HepG2 (cell line): Measurements from ENCODE around the gene DPH3. TPM values are rescaled to one million over a fixed set of nuclear protein-coding genes. Genes with fewer than 3 reads are reported as not detected.

ENCODE experiments used
- ELF4 ChIP-seq: sonication (generic); formaldehyde crosslinking; IDR thresholded peaks from 2 replicates; pipeline ENCODE4 v1.5.0; 2020; ENCODE audit warnings: missing genetic modification reagents, mild to moderate bottlenecking, moderate library complexity, borderline replicate concordance
- ERF ChIP-seq: IDR thresholded peaks from 2 replicates; pipeline ENCODE4 v1.6.1; 2018; ENCODE audit warnings: missing biosample characterization, missing genetic modification reagents
- FOSL1 ChIP-seq: sonication (generic); formaldehyde crosslinking; IDR thresholded peaks from 2 replicates; pipeline ENCODE4 v1.9.0; 2021; ENCODE audit warnings: missing genetic modification reagents, borderline replicate concordance
- JUNB ChIP-seq: sonication (generic); formaldehyde crosslinking; IDR thresholded peaks from 2 replicates; pipeline ENCODE4 v1.8.0; 2022; ENCODE audit warnings: missing genetic modification reagents, mild to moderate bottlenecking, borderline replicate concordance
- KLF15 ChIP-seq: sonication (generic); formaldehyde crosslinking; IDR thresholded peaks from 2 replicates; pipeline ENCODE4 v1.8.1; 2023; ENCODE audit warnings: borderline replicate concordance, mild to moderate bottlenecking, inconsistent platforms, missing genetic modification reagents, mixed read lengths
- NCOR1 ChIP-seq: fragments of 200-600 bp; sonication (generic); IDR thresholded peaks from 2 replicates; pipeline ENCODE4 v1.7.0; 2017; ENCODE audit warnings: antibody characterized with exemption, low read length, borderline replicate concordance
- NFIC ChIP-seq: IDR thresholded peaks from 2 replicates; pipeline ENCODE4 v1.6.1; 2012; ENCODE audit warnings: mild to moderate bottlenecking, low read length, inconsistent platforms
- PHF5A ChIP-seq: IDR thresholded peaks from one replicate; pipeline ENCODE4 v1.6.1; 2018; ENCODE audit warnings: low read depth, missing genetic modification reagents; ENCODE audit not compliant: unreplicated experiment
- PRPF4 ChIP-seq: fragments of 200-400 bp; formaldehyde crosslinking; IDR thresholded peaks from 2 replicates; pipeline ENCODE4 v1.6.1; 2016; ENCODE audit warnings: low read length, low read depth; ENCODE audit not compliant: poor library complexity, severe bottlenecking
- SP4 ChIP-seq: sonication (generic); formaldehyde crosslinking; IDR thresholded peaks from 2 replicates; pipeline ENCODE4 v1.8.1; 2023; ENCODE audit warnings: mild to moderate bottlenecking, missing genetic modification reagents
- TEAD3 ChIP-seq: optimal IDR thresholded peaks from 2 replicates; pipeline ENCODE3; 2016; ENCODE audit warnings: borderline replicate concordance
- ZFYVE20 ChIP-seq: sonication (generic); formaldehyde crosslinking; IDR thresholded peaks from 2 replicates; pipeline ENCODE4 v1.8.0; 2023; ENCODE audit warnings: low read depth, mild to moderate bottlenecking, moderate library complexity, missing genetic modification reagents, borderline replicate concordance
- ZNF329 ChIP-seq: sonication (generic); formaldehyde crosslinking; IDR thresholded peaks from 2 replicates; pipeline ENCODE4 v1.9.0; 2021; ENCODE audit warnings: low read depth, mild to moderate bottlenecking, missing genetic modification reagents
- ZNF615 ChIP-seq: sonication (generic); formaldehyde crosslinking; IDR thresholded peaks from 2 replicates; pipeline ENCODE4 v1.5.0; 2020; ENCODE audit warnings: mild to moderate bottlenecking, missing genetic modification reagents, borderline replicate concordance
- ZNF660 ChIP-seq: sonication (generic); formaldehyde crosslinking; IDR thresholded peaks from 2 replicates; pipeline ENCODE4 v1.5.1; 2020; ENCODE audit warnings: mild to moderate bottlenecking, low read depth, missing genetic modification reagents, borderline replicate concordance
- polyA plus RNA-seq, 8 experiments: library from polyadenylated mRNA; depleted of rRNA in 3 of 8; stranded (reverse) in 7 of 8; unstranded in 1 of 8; fragments of >200 nt; fragmentation: Illumina TruSeq in 4 of 8; extraction: Trizol in 4 of 8; gene quantifications; 2 replicates each; pipeline versions ENCODE4 v1.2.1 to v1.2.3, GENCODE V29; 2011 to 2016; ENCODE audit warnings: low read depth in 4 of 8, missing spikeins in 1 of 8, mixed read lengths in 1 of 8; ENCODE audit not compliant: insufficient read depth in 1 of 8
- total RNA-seq, 5 experiments: library from RNA; depleted of rRNA; stranded (reverse); fragments of >200 nt; fragmentation: Illumina TruSeq; extraction: Trizol; gene quantifications; 2 replicates each; pipeline ENCODE4 v1.2.3, GENCODE V29; 2016; ENCODE audit warnings: low read depth in 1 of 5
- TF ChIP-seq, protein P1 (sequence below): sonication (generic); formaldehyde crosslinking; IDR thresholded peaks from 2 replicates; pipeline ENCODE4 v1.8.1; 2023; ENCODE audit warnings: mild to moderate bottlenecking, missing genetic modification reagents
- TF ChIP-seq, protein P2 (sequence below): sonication (generic); formaldehyde crosslinking; IDR thresholded peaks from 2 replicates; pipeline ENCODE4 v1.4.0; 2020; ENCODE audit warnings: mild to moderate bottlenecking, missing genetic modification reagents
- TF ChIP-seq, protein P3 (sequence below): sonication (generic); formaldehyde crosslinking; IDR thresholded peaks from 2 replicates; pipeline ENCODE4 v1.4.0; 2020; ENCODE audit warnings: missing genetic modification reagents; ENCODE audit errors: not compliant biosample characterization
- TF ChIP-seq, protein P4 (sequence below): sonication (generic); formaldehyde crosslinking; IDR thresholded peaks from 2 replicates; pipeline ENCODE4 v1.5.0; 2020; ENCODE audit warnings: missing genetic modification reagents
- TF ChIP-seq, protein P5 (sequence below): sonication (generic); formaldehyde crosslinking; IDR thresholded peaks from 2 replicates; pipeline ENCODE4 v1.5.1; 2020; ENCODE audit warnings: missing genetic modification reagents, mild to moderate bottlenecking, borderline replicate concordance
- TF ChIP-seq, protein P6 (sequence below): sonication (generic); formaldehyde crosslinking; IDR thresholded peaks from 2 replicates; pipeline ENCODE4 v1.5.1; 2020; ENCODE audit warnings: mild to moderate bottlenecking, missing genetic modification reagents

DPH3 gene
- total and polyA plus RNA-seq, 2 of the 13 experiments (the other 11 are each of a cell fraction or from before 2014, with no cell fraction given) = 18.3 to 21.6 TPM

DNA sequence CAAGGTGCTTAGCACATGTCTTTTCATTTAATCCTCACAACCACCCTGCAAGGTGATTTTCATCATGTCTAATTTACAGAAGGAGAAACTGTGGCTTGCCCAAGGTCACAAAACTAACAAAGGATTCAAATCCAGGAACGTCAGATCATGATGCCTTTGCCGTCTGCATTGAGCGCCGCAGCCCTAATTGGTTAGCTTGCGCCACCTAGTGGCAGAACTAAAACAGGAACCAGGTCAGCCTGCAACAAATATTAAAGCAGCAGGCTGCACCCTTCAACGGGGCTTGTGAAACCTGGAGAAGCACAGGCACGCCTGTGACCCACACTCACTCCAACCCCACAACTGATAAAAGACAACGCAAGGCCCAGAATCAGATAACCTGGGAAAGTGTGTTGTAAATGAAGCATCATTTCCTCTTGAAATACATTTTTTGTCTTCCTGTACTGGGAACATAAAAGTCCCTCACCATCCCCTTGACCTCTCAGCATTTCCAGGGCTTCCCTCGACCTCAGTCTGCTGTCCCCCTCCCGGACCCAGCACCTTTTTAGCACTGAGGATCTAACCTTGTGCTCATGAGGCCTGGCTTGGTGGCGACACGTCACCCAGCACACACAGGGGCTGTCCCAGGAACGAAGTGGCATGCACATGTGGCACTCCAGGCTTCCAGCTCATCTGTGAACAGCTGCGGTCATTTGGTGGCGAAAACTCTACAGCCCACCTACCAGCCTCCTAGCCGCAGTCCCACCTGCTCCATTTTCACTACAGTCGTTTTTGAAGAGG is 17.3 kb downstream of the DPH3 start (continued):
- TF ChIP-seq PRPF4 (no peak), NFIC (no peak), NCOR1 (no peak), TEAD3 (CRISPR knock-in tag) (peak; percentile 16), FOSL1 (no peak), ZNF660 (CRISPR knock-in tag) (no peak), PHF5A (CRISPR knock-in tag) (no peak), ZFYVE20 (CRISPR knock-in tag) (no peak), JUNB (CRISPR knock-in tag) (no peak), ELF4 (CRISPR knock-in tag) (no peak), ZNF615 (CRISPR knock-in tag) (no peak), ERF (CRISPR knock-in tag) (peak; percentile 38; the same call in 1 of the 2 replicates), SP4 (no peak), ZNF329 (CRISPR knock-in tag) (no peak), KLF15 (CRISPR knock-in tag) (no peak)
- TF ChIP-seq, protein P1, sequence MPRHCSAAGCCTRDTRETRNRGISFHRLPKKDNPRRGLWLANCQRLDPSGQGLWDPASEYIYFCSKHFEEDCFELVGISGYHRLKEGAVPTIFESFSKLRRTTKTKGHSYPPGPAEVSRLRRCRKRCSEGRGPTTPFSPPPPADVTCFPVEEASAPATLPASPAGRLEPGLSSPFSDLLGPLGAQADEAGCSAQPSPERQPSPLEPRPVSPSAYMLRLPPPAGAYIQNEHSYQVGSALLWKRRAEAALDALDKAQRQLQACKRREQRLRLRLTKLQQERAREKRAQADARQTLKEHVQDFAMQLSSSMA (CRISPR knock-in tag) = no peak
- TF ChIP-seq, protein P2, sequence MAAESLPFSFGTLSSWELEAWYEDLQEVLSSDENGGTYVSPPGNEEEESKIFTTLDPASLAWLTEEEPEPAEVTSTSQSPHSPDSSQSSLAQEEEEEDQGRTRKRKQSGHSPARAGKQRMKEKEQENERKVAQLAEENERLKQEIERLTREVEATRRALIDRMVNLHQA (CRISPR knock-in tag) = no peak
- TF ChIP-seq, protein P3, sequence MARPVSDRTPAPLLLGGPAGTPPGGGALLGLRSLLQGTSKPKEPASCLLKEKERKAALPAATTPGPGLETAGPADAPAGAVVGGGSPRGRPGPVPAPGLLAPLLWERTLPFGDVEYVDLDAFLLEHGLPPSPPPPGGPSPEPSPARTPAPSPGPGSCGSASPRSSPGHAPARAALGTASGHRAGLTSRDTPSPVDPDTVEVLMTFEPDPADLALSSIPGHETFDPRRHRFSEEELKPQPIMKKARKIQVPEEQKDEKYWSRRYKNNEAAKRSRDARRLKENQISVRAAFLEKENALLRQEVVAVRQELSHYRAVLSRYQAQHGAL (CRISPR knock-in tag) = no peak
- TF ChIP-seq, protein P4, sequence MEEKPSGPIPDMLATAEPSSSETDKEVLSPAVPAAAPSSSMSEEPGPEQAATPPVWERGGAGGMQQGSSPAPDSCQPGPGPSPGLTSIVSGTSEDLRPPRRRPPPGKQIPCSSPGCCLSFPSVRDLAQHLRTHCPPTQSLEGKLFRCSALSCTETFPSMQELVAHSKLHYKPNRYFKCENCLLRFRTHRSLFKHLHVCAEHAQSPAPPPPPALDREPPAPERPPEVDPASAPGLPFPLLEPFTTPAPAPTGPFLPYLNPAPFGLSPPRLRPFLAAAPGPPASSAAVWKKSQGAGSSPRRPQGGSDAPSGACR (CRISPR knock-in tag) = no peak
- TF ChIP-seq, protein P5, sequence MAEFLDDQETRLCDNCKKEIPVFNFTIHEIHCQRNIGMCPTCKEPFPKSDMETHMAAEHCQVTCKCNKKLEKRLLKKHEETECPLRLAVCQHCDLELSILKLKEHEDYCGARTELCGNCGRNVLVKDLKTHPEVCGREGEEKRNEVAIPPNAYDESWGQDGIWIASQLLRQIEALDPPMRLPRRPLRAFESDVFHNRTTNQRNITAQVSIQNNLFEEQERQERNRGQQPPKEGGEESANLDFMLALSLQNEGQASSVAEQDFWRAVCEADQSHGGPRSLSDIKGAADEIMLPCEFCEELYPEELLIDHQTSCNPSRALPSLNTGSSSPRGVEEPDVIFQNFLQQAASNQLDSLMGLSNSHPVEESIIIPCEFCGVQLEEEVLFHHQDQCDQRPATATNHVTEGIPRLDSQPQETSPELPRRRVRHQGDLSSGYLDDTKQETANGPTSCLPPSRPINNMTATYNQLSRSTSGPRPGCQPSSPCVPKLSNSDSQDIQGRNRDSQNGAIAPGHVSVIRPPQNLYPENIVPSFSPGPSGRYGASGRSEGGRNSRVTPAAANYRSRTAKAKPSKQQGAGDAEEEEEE (CRISPR knock-in tag) = no peak
- TF ChIP-seq, protein P6, sequence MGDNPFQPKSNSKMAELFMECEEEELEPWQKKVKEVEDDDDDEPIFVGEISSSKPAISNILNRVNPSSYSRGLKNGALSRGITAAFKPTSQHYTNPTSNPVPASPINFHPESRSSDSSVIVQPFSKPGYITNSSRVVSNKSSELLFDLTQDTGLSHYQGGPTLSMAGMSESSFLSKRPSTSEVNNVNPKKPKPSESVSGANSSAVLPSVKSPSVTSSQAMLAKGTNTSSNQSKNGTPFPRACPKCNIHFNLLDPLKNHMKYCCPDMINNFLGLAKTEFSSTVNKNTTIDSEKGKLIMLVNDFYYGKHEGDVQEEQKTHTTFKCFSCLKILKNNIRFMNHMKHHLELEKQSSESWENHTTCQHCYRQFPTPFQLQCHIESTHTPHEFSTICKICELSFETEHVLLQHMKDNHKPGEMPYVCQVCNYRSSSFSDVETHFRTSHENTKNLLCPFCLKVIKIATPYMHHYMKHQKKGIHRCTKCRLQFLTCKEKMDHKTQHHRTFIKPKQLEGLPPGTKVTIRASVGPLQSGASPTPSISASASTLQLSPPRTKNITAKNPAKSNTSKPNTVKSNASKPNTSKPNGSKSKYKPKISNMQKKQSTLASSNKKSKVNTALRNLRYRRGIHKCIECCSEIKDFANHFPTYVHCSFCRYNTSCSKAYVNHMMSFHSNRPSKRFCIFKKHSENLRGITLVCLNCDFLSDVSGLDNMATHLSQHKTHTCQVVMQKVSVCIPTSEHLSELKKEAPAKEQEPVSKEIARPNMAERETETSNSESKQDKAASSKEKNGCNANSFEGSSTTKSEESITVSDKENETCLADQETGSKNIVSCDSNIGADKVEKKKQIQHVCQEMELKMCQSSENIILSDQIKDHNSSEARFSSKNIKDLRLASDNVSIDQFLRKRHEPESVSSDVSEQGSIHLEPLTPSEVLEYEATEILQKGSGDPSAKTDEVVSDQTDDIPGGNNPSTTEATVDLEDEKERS = 0 out of 2 replicates have a peak, but pooled peaks have one; percentile 55
